ENCODE measurements around the gene SNTN.

- no peak for TF ChIP-seq CTCF (IDR thresholded peaks at IDR 0.05)
- TF ChIP-seq POLR2A (IDR thresholded peaks at IDR 0.05), result no peak
These were observed 20.6 kb downstream of the SNTN start for GRCh38 chr3:63673111-63673510.

Data from ovary (tissue), 3 donors.